NB4 (cell line): ENCODE data around the gene NAPA.

Experiments
- MYC ChIP-seq: IDR thresholded peaks from 2 replicates; pipeline ENCODE4 v1.6.1; 2011; ENCODE audit warnings: low read depth, low read length
- POLR2A ChIP-seq: IDR thresholded peaks from 2 replicates; pipeline ENCODE4 v1.6.1; 2011; ENCODE audit warnings: mild to moderate bottlenecking; ENCODE audit not compliant: insufficient read length; ENCODE audit errors: extremely low read depth
- TF ChIP-seq, protein P1 (sequence below): IDR thresholded peaks from one replicate; pipeline ENCODE4 v1.5.1; 2012; ENCODE audit warnings: low read depth, low read length

GRCh38 chr19:47461876-47462275, 53.0 kb downstream of the NAPA start:
- no peak for TF ChIP-seq POLR2A
- TF ChIP-seq, protein P1, sequence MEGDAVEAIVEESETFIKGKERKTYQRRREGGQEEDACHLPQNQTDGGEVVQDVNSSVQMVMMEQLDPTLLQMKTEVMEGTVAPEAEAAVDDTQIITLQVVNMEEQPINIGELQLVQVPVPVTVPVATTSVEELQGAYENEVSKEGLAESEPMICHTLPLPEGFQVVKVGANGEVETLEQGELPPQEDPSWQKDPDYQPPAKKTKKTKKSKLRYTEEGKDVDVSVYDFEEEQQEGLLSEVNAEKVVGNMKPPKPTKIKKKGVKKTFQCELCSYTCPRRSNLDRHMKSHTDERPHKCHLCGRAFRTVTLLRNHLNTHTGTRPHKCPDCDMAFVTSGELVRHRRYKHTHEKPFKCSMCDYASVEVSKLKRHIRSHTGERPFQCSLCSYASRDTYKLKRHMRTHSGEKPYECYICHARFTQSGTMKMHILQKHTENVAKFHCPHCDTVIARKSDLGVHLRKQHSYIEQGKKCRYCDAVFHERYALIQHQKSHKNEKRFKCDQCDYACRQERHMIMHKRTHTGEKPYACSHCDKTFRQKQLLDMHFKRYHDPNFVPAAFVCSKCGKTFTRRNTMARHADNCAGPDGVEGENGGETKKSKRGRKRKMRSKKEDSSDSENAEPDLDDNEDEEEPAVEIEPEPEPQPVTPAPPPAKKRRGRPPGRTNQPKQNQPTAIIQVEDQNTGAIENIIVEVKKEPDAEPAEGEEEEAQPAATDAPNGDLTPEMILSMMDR, result no peak
- TF ChIP-seq MYC, result no peak
